WERI-Rb-1 (cell line): Measurements from ENCODE around the gene B3GLCT.

Experiments
- DNase-seq: peaks from one replicate; pipeline ENCODE4 v3.0.0-alpha.2; 2020
- H3K27ac ChIP-seq: fragments of 250-450 bp; sonication (Bioruptor Pico); 2 replicates; pipeline ENCODE4 v1.5.1; 2020; ENCODE audit warnings: mild to moderate bottlenecking, moderate library complexity
- H3K27me3 ChIP-seq: fragments of 250-450 bp; sonication (Bioruptor Pico); 2 replicates; pipeline ENCODE4 v1.5.1; 2021; ENCODE audit warnings: mild to moderate bottlenecking, low read depth, moderate library complexity; ENCODE audit not compliant: insufficient read depth, severe bottlenecking
- H3K36me3 ChIP-seq: fragments of 250-450 bp; sonication (Bioruptor Pico); 2 replicates; pipeline ENCODE4 v1.5.1; 2020; ENCODE audit warnings: mild to moderate bottlenecking, moderate library complexity
- H3K4me3 ChIP-seq: 2 replicates; pipeline ENCODE4 v1.5.1; 2011; ENCODE audit warnings: low read depth, mild to moderate bottlenecking, control low read depth, low read length
- H3K9me3 ChIP-seq: fragments of 250-450 bp; sonication (Bioruptor Pico); 2 replicates; pipeline ENCODE4 v1.5.1; 2021; ENCODE audit warnings: mild to moderate bottlenecking, moderate library complexity; ENCODE audit not compliant: severe bottlenecking
- CTCF ChIP-seq: IDR thresholded peaks from 2 replicates; pipeline ENCODE4 v1.5.1; 2011; ENCODE audit warnings: low read depth, mild to moderate bottlenecking, control low read depth, inconsistent platforms, low read length

The B3GLCT gene

DNA sequence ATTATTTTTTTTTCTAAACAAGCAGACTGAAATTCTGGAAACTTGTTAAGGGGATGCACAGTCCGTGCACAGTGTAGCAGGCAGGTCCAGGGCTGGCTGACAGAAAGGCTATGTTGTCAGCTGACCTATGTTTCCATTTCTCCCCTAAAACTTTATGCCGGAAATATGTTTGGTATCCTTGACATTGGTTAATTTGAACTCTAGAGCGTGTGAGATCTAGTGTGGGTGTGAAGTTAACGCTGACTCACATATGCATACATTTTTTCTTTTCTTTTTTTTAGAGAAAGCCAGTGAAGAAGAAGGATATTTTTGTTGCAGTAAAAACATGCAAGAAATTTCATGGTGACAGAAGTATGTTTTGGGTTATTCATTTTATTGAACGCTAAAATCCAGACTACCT, 76.6 kb downstream of the B3GLCT start:
- Histone ChIP-seq H3K9me3 (no peaks in the 10 kb centered on the region), H3K27ac (no peak overlapping the region), H3K27me3 (no peaks in the 10 kb centered on the region), H3K36me3 (no peaks in the 10 kb centered on the region), H3K4me3 (no peak overlapping the region)
- TF ChIP-seq CTCF = no peak
- DNase-seq = no peak

DNA sequence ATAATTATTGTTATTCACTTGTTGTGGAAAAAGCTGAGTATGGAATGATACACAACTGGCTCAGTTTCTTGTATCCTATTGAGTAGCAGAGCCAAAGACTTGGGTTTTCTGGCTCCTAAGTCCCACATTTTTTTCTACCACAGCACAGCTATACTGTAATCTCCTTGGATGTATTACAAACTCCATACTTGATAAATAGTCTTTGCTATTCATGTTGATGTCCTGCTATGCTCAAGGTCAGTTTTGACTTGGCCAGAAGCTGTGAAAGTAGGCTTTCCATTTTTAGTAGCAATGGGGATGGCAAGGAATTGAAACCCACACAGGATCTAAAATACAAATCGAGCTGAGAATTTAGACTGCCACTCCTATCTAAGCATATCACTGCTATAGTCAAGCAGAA, 79.1 kb downstream of the B3GLCT start:
- no peak for TF ChIP-seq CTCF
- Histone ChIP-seq H3K27me3 (no peaks in the 10 kb centered on the region), H3K36me3 (no peaks in the 10 kb centered on the region), H3K9me3 (no peaks in the 10 kb centered on the region), H3K4me3 (no peak overlapping the region), H3K27ac (no peak overlapping the region)
- no peak for DNase-seq

DNA sequence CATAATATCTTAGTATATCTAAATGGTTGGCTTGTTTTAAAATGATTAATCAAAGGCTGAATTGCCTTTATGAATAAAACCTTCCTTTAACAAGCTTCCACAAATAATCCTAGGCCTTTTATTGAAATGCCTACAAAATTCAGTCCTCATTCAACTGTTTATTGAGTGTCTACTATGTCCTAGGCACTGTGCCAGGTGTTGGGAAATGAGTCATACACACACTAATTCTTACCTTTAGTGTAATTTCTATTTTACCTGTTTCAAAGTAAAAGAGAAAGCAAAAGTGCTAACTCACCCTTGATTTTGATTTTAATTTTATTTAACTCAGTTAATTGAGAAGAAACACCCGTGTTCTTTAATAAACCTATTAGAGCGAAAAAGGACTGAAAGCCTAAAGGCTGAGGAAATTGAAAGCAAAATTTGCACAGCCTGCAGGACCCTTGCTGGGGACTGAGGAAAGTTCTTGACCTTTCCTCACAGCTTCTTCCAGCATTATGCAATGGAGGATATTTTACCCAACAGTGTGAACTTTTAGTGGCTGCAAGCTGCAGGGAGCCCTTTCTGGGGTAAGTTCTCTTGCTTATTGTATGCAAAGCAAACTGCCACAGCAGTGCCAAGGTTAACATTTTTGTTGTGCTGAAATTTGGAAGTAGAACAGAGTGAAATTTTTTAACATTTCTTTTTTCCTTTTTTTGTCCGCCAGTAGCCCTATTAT, 83.1 kb downstream of the B3GLCT start:
- Histone ChIP-seq H3K4me3 (no peak overlapping the region), H3K27me3 (no peaks in the 10 kb centered on the region), H3K27ac (no peak overlapping the region), H3K9me3 (no peaks in the 10 kb centered on the region), H3K36me3 (no peaks in the 10 kb centered on the region)
- no peak for DNase-seq
- no peak for TF ChIP-seq CTCF

GRCh38 chr13:31286930-31287329, 87.2 kb downstream of the B3GLCT start:
- Histone ChIP-seq H3K36me3 (no peaks in the 10 kb centered on the region), H3K9me3 (no peaks in the 10 kb centered on the region)
- no peak for TF ChIP-seq CTCF

GRCh38 chr13:31301119-31301518, 101.3 kb downstream of the B3GLCT start:
- H3K9me3 ChIP-seq = no peaks in the 10 kb centered on the region
- DNase-seq = no peak
- no peaks in the 10 kb centered on the region for H3K27me3 ChIP-seq
- no peaks in the 10 kb centered on the region for H3K36me3 ChIP-seq
- H3K4me3 ChIP-seq = no peak overlapping the region
- no peak for TF ChIP-seq CTCF
- no peak overlapping the region for H3K27ac ChIP-seq

More at GRCh38 chr13:31286930-31287329, 87.2 kb downstream of the B3GLCT start:
- H3K27me3 ChIP-seq = no peaks in the 10 kb centered on the region
- H3K27ac ChIP-seq = no peak overlapping the region
- no peak for DNase-seq
- H3K4me3 ChIP-seq = no peak overlapping the region

- TF ChIP-seq CTCF = no peak
- DNase-seq = no peak
- no peaks in the 10 kb centered on the region for H3K27me3 ChIP-seq
- no peak overlapping the region for H3K4me3 ChIP-seq
- H3K9me3 ChIP-seq = no peaks in the 10 kb centered on the region
- no peaks in the 10 kb centered on the region for H3K36me3 ChIP-seq
- no peak overlapping the region for H3K27ac ChIP-seq
Observed at GRCh38 chr13:31310356-31310755, 110.6 kb downstream of the B3GLCT start.
